Hematopoietic multipotent progenitor cell treated with erythropoietin and hydrocortisone succinate and interleukin-3 and kit ligand, for 15 days (in vitro differentiated cells): ENCODE data around the gene CFAP70.
"Not testable (repeated sequence)": the region's sequence is repeated elsewhere in the genome, so short reads cannot be mapped to it uniquely, and the experiment has no call there.

ENCODE experiments used
- DNase-seq: peaks from one replicate; pipeline ENCODE4 v3.0.0-alpha.2; 2015; ENCODE audit warnings: low spot score

Gene CFAP70

GRCh38 chr10:73339436-73339835 lies 19.2 kb downstream of the CFAP70 start:
- no peak for DNase-seq

DNA sequence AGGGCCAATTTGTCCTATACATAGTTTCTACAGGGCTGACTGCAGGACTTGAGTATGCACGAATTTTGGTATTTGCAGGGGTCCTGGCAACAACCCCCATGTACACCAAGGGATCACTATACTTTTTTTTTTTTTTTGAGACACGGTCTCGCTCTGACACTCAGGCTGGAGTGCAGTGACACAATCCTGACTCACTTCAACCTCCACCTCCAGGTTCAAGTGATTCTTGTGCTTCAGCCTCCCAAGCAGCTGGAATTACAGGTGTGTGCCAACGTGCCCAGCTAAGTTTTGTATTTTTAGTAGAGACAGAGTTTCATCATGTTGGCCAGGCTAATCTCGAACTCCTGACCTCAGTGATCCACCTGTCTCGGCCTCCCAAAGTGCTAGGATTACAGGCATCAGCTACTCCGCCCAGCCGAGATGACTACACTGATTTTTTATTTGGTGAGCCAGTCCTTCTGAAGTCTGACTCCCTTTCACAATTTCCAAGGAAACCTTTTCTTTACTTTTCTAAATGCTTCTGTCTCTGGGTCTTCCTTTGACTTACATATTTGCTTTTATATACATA lies 19.8 kb downstream of the CFAP70 start:
- no peak for DNase-seq

GRCh38 chr10:73333202-73333601 lies 25.5 kb downstream of the CFAP70 start:
- DNase-seq: no peak

DNA sequence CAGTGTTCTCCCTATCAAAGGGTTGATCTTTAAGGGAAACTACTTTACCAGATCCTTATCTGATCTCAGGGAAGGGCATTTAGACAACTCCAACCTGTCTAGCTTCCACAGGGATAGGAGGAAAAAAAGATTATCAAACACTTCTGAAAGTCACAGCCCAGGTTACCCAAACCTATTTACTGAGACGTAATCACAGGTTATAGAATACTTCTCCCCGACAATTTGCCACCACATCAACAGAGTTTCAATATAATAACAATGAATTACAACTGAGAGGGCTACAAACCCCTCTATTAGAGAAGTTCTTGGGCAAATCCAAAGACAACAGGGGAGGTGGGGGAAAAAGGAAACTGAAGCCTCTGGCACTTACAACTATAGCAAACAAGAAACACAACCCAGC lies 26.3 kb downstream of the CFAP70 start:
- no peak for DNase-seq

DNA sequence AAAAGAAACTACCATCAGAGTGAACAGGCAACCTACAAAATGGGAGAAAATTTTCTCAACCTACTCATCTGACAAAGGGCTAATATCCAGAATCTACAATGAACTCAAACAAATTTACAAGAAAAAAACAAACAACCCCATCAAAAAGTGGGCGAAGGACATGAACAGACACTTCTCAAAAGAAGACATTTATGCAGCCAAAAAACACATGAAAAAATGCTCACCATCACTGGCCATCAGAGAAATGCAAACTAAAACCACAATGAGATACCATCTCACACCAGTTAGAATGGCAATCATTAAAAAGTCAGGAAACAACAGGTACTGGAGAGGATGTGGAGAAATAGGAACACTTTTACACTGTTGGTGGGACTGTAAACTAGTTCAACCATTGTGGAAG lies 30.1 kb downstream of the CFAP70 start:
- not testable (repeated sequence) for DNase-seq

DNA sequence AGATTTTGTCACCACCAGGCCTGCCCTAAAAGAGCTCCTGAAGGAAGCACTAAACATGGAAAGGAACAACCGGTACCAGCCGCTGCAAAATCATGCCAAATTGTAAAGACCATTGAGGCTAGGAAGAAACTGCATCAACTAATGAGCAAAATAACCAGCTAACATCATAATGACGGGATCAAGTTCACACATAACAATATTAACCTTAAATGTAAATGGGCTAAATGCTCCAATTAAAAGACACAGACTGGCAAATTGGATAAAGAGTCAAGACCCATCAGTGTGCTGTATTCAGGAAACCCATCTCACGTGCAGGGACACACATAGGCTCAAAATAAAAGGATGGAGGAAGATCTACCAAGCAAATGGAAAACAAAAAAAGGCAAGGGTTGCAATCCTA lies 33.4 kb downstream of the CFAP70 start:
- DNase-seq: not testable (repeated sequence)

- DNase-seq: not testable (repeated sequence)
These were observed 35.1 kb downstream of the CFAP70 start for GRCh38 chr10:73323582-73323981.

DNA sequence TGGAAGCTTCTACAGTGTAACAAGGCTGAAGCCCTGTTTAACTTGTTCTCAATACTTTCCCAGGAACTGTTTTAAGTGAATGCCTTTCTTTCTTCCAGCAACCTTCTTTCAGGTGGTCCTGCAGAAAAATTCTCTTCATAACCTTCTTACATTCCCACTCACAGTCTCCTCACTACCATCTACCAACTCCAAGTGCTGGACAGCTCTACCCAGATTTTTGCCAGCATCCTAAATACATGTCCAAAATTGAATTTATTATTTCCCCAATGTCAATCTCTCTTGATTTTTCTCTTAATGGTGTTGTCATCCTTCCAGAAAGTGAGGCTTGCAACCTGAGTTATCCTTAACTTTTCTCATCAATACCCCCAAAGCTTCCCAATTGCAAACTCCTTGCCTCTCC lies 48.2 kb downstream of the CFAP70 start:
- no peak for DNase-seq

DNA sequence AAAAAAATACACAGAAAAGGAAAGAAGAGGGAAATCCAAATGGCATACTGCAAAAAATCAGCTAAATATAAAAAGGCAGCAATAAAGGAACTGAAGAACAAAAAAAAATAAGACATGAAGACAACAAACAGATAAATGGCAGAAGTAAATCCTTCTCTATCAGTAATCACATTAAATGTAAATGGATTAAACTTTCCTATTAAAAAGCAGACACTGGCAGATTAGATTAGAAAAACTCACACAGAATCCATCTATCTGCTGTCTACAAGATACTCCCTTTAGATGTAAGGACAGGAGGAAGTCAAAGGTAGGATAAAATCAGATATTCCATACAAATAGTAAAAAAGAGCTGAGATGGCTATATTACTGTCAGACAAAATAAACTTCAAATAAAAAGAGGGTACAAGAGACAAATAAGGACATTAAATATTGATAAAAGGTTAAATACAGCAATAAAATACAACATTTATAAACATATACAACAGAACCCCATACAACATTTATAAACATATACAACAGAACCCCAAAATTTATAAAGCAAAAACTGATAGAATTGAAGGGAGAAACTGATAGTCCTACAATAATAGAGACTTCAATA lies 51.4 kb downstream of the CFAP70 start:
- DNase-seq: no peak

- no peak for DNase-seq
These were observed 52.4 kb downstream of the CFAP70 start for GRCh38 chr10:73306171-73306708.

DNA sequence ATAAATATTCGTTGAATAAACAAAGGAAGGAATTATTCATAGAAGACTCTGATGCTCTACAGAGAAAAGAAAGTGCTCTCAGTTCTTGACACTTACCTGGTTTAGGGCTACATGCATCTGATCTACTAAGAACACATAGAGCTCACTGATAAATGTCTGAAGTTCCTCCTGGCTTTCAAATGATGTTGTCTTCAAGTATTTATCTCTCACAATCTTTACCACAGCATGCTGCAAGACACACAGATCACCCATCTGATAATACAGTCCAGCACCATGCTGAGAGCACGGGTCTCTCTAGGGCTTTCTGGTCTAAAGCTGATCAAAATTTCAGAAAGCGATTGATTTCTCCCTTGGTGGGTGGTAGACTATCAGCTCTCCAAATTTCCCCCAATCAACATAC lies 61.7 kb downstream of the CFAP70 start:
- DNase-seq: no peak

DNA sequence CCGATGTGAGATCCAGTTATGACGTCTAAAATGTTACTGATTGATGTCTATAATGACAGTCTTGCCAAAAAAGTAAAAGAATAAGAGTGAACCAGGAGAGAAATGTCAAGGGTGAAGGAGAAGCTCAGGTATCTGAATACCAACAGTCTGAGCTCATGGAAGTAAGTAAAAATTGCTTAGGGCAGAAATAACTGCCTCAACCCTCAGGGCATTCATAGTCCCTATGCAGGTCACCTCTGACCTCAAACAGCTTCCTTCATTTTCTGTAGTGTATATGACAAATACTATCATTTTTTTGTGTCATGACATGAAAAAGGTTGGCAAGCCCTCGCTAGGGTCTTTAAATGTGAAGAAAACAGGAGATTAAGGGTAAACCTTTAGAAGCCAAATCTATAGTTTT lies 65.2 kb downstream of the CFAP70 start:
- no peak for DNase-seq

DNA sequence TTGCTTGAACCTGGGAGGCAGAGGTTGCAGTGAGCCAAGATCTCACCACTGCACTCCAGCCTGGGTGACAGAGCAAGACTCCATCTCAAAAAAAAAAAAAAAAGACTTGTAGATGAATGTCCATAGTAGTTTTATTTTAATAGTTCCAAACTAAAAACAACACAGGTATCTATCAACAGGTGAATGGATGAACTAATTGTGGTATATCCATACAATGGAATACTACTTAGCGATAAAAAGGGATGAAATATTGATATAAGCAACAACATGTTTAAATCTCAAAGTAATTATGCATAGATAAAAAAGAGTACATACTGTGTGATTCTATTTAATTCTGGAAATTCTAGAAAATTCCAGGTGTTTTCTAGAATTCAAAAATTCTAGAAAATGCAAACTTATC lies 68.7 kb downstream of the CFAP70 start:
- DNase-seq: no peak

DNA sequence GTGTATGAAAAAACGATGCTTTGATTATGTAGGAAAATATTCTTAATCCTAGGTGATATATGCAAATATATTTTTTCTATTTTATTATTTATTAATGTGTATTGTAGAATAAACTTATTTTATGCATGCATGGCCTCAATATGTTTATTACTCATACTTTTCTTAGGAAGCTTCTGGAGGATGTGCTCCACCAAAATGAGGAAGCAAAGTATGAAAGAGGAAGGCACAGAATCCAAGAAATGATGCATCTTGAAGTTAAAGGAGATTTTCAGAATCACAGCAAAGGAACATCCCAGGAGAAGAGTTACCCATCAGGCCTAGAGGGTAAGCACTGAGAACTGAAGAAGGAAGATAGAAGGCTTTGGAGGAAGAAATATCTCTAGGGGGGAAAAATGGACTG lies 71.2 kb downstream of the CFAP70 start:
- no peak for DNase-seq

GRCh38 chr10:73281097-73281496 lies 77.6 kb downstream of the CFAP70 start:
- DNase-seq: no peak

DNA sequence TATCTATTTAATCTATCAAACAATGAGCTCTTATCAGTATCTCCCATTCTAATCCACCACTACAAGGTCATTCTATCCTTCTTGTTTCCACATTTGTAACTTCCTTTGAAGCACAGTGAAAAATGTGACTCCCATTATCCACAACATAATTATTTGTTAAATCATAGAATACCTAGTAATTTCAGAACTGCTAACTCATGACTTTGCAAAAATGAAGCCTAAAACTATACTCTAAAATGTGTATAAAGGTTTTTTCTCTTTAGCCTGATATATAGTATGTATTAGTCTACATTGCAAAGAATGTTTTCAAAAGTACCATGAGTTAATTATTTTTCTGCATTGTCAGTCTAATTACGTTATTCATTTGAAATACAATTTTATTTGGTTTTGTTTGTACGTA lies 94.2 kb downstream of the CFAP70 start:
- DNase-seq: no peak

GRCh38 chr10:73263693-73264347 lies 94.8 kb downstream of the CFAP70 start:
- peak; percentile 43 for DNase-seq

GRCh38 chr10:73262880-73263555 lies 95.6 kb downstream of the CFAP70 start:
- DNase-seq: no peak

GRCh38 chr10:73262105-73262730 lies 96.4 kb downstream of the CFAP70 start:
- DNase-seq: no peak

DNA sequence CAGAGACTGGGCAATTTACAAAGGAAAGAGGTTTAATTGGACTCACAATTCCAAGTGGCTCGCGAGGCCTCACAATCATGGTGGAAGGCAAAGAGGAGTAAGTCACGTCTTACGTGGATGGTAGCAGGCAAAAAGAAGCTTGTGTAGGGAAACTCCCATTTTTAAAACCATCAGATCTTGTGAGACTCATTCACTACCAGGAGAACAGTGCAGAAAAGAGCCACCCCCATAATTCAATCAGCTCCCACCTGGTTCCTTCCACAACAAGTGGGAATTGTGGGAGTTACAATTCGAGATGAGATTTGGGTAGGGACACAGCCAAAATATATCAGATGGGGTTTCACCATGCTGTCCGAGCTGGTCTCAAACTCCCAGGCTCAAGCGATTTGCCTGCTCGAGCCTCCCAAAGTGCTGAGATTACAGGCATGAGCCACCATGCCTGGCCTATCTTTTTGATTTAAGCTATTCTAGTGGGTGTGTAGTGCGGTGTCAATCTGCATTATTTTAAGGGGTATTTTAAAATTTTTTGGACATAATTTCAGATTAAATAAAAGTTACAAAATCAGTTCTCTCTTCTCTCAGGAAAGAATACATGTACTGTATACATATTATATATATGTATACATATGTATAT lies 97.2 kb downstream of the CFAP70 start:
- no peak for DNase-seq

GRCh38 chr10:73258612-73259011 lies 100.1 kb downstream of the CFAP70 start:
- not testable (repeated sequence) for DNase-seq

DNA sequence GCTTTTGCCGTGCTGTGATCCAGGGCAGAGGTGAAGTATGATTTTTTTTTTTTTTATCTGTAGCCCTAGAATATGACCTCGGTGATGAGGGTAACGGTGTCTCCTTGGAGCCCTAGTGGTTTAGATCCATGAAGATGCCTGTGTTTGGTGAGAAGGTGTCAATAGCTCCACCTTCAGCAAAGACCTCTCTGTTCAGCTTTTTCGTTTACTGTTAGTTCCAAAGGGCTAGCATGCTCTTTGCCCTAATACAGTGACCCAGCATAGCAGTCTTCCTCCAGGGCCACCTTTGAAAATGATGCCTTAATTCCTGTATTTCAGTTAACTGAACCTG lies 105.5 kb downstream of the CFAP70 start:
- peak; percentile 33 for DNase-seq
